NCI-H226 (cell line): Measurements from ENCODE around the gene FYB2.
"Not testable (repeated sequence)": the region's sequence is repeated elsewhere in the genome, so short reads cannot be mapped to it uniquely, and the experiment has no call there.

Experiments used
- DNase-seq: peaks from one replicate; pipeline ENCODE4 v3.0.0-alpha.2; 2015

The FYB2 gene

GRCh38 chr1:56788102-56788501, 31.1 kb downstream of the FYB2 start:
- DNase-seq = no peak

- DNase-seq = no peak
These were observed 31.9 kb downstream of the FYB2 start for GRCh38 chr1:56787330-56787729.

GRCh38 chr1:56782773-56783172, 36.4 kb downstream of the FYB2 start:
- DNase-seq = no peak

- no peak for DNase-seq
These were observed 38.4 kb downstream of the FYB2 start for GRCh38 chr1:56780826-56781225.

- no peak for DNase-seq
These were observed 39.0 kb downstream of the FYB2 start for GRCh38 chr1:56780128-56780750.

GRCh38 chr1:56777972-56778371, 41.2 kb downstream of the FYB2 start:
- no peak for DNase-seq

GRCh38 chr1:56774732-56775131, 44.5 kb downstream of the FYB2 start:
- not testable (repeated sequence) for DNase-seq

- no peak for DNase-seq
These were observed 45.1 kb downstream of the FYB2 start for GRCh38 chr1:56774067-56774609.

- no peak for DNase-seq
These were observed 45.7 kb downstream of the FYB2 start for GRCh38 chr1:56773341-56774066.

- DNase-seq = no peak
These were observed 47.5 kb downstream of the FYB2 start for GRCh38 chr1:56771717-56772116.

GRCh38 chr1:56758794-56759193, 60.4 kb downstream of the FYB2 start:
- no peak for DNase-seq

- peak; percentile 18 for DNase-seq
These were observed 61.1 kb downstream of the FYB2 start for GRCh38 chr1:56758135-56758534.

GRCh38 chr1:56755911-56756310, 63.3 kb downstream of the FYB2 start:
- DNase-seq = no peak

GRCh38 chr1:56754708-56755479, 64.3 kb downstream of the FYB2 start:
- DNase-seq = no peak

- DNase-seq = no peak
These were observed 74.0 kb downstream of the FYB2 start for GRCh38 chr1:56745231-56745630.

GRCh38 chr1:56728964-56729363, 90.2 kb downstream of the FYB2 start:
- DNase-seq = no peak

- no peak for DNase-seq
These were observed 92.5 kb downstream of the FYB2 start for GRCh38 chr1:56726706-56727105.

- no peak for DNase-seq
These were observed 100.0 kb downstream of the FYB2 start for GRCh38 chr1:56719171-56719570.

- no peak for DNase-seq
These were observed 104.0 kb downstream of the FYB2 start for GRCh38 chr1:56715156-56715555.

GRCh38 chr1:56713112-56713511, 106.1 kb downstream of the FYB2 start:
- no peak for DNase-seq

GRCh38 chr1:56712150-56712549, 107.1 kb downstream of the FYB2 start:
- no peak for DNase-seq

- peak; percentile 60 for DNase-seq
These were observed 108.6 kb downstream of the FYB2 start for GRCh38 chr1:56710646-56711045.

- no peak for DNase-seq
These were observed 109.2 kb downstream of the FYB2 start for GRCh38 chr1:56709995-56710394.
